ENCODE measurements around the gene CREB3L2. TPM values are rescaled to one million over a fixed set of nuclear protein-coding genes. Genes with fewer than 3 reads are reported as not detected.

Gene CREB3L2
- total and polyA plus RNA-seq, 8 donors, result 6.6 to 38.4 (median 32.2) TPM

GRCh38 chr7:137951700-137952425 lies 50.0 kb downstream of the CREB3L2 start:
- Histone ChIP-seq H3K9me3 (no peaks in the 10 kb centered on the region), H3K27me3 (no peaks in the 10 kb centered on the region), H3K4me3 (no peak overlapping the region), H3K27ac (no peak overlapping the region), H3K4me1 (peaks cover 34 to 43% (median 39%) of the 10 kb centered on the region in 3 donors), H3K36me3 (no peaks in the 10 kb centered on the region)
- ATAC-seq, result no peak
- DNase-seq, result no peak
- TF ChIP-seq CTCF (IDR thresholded peaks at IDR 0.05), result no peak
- intact Hi-C loops (cut with DNase I), result no loop called here
- WGBS, 2 donors, result 93 to 96% methylated on average over 7 of the region's 7 CpGs
- FAIRE-seq, result no peak

- TF ChIP-seq CTCF (IDR thresholded peaks at IDR 0.05), result no peak
- ATAC-seq, result peak; percentile 22 to 63 (median 39)
- Histone ChIP-seq H3K36me3 (no peaks in the 10 kb centered on the region), H3K27me3 (no peaks in the 10 kb centered on the region), H3K27ac (no peak overlapping the region), H3K4me3 (no peak overlapping the region), H3K9me3 (no peaks in the 10 kb centered on the region), H3K4me1 (peaks cover 33 to 44% (median 43%) of the 10 kb centered on the region in 3 donors)
- WGBS, 2 donors, result 37 to 42% methylated on average over 7 of the region's 7 CpGs
- no peak for FAIRE-seq
- intact Hi-C loops (cut with DNase I), result no loop called here
- no peak for DNase-seq
Observed at GRCh38 chr7:137950967-137951366, 50.9 kb downstream of the CREB3L2 start.

GRCh38 chr7:137950263-137950621 lies 51.6 kb downstream of the CREB3L2 start:
- H3K4me3 ChIP-seq, result no peak overlapping the region
- ATAC-seq (no peak), DNase-seq (no peak), FAIRE-seq (no peak)
- WGBS, 2 donors, result 79 to 88% methylated on average over 4 of the region's 4 CpGs
- no peaks in the 10 kb centered on the region for H3K9me3 ChIP-seq
- intact Hi-C loops (cut with DNase I), result no loop called here
- TF ChIP-seq CTCF (IDR thresholded peaks at IDR 0.05), result no peak
- no peaks in the 10 kb centered on the region for H3K36me3 ChIP-seq
- H3K27ac ChIP-seq, result no peak overlapping the region
- peaks cover 30 to 44% (median 43%) of the 10 kb centered on the region in 3 donors for H3K4me1 ChIP-seq
- H3K27me3 ChIP-seq, result no peaks in the 10 kb centered on the region

- no peak for DNase-seq
- intact Hi-C loops (cut with DNase I), result no loop called here
- FAIRE-seq, result no peak
- H3K27me3 ChIP-seq, result no peaks in the 10 kb centered on the region
- peak overlapping the region in 1 of 4 donors; percentile 43 for H3K27ac ChIP-seq
- ATAC-seq, result no peak
- peaks cover 36 to 46% (median 44%) of the 10 kb centered on the region in 3 donors for H3K4me1 ChIP-seq
- H3K9me3 ChIP-seq, result no peaks in the 10 kb centered on the region
- 48 to 49% methylated on average over 6 of the region's 6 CpGs for WGBS, 2 donors
- H3K4me3 ChIP-seq, result no peak overlapping the region
- H3K36me3 ChIP-seq, result no peaks in the 10 kb centered on the region
- TF ChIP-seq CTCF (IDR thresholded peaks at IDR 0.05), result no peak
Observed at GRCh38 chr7:137949416-137950262, 52.2 kb downstream of the CREB3L2 start.
